ENCODE data around the gene SERPINA5.
A peak's percentile ranks its signal among the peaks of the same experiment; 100 is the strongest.
"Not testable (repeated sequence)": the region's sequence is repeated elsewhere in the genome, so short reads cannot be mapped to it uniquely, and the experiment has no call there.

The SERPINA5 gene

GRCh38 chr14:94575730-94576585 lies 5.3 kb upstream of the SERPINA5 start:
- peak; percentile 33 for DNase-seq

GRCh38 chr14:94577472-94577871 lies 3.8 kb upstream of the SERPINA5 start:
- DNase-seq, result not testable (repeated sequence)

- no peak for DNase-seq
Observed at GRCh38 chr14:94578712-94579111, 2.5 kb upstream of the SERPINA5 start.

- DNase-seq, result no peak
Observed at GRCh38 chr14:94582199-94582750, 1.0 kb downstream of the SERPINA5 start.

- DNase-seq, result no peak
Observed at GRCh38 chr14:94582851-94583250, 1.6 kb downstream of the SERPINA5 start.

GRCh38 chr14:94583557-94583956 lies 2.3 kb downstream of the SERPINA5 start:
- DNase-seq, result no peak

GRCh38 chr14:94584591-94585280 lies 3.5 kb downstream of the SERPINA5 start:
- DNase-seq, result no peak

- DNase-seq, result no peak
Observed at GRCh38 chr14:94586635-94587034, 5.4 kb downstream of the SERPINA5 start.

GRCh38 chr14:94588311-94588710 lies 7.1 kb downstream of the SERPINA5 start:
- no peak for DNase-seq

GRCh38 chr14:94591073-94591472 lies 9.8 kb downstream of the SERPINA5 start:
- no peak for DNase-seq

- DNase-seq, result no peak
Observed at GRCh38 chr14:94591871-94592270, 10.6 kb downstream of the SERPINA5 start.

- DNase-seq, result no peak
Observed at GRCh38 chr14:94592457-94592856, 11.2 kb downstream of the SERPINA5 start.

GRCh38 chr14:94593376-94593748 lies 12.1 kb downstream of the SERPINA5 start:
- no peak for DNase-seq

GRCh38 chr14:94593749-94594431 lies 12.7 kb downstream of the SERPINA5 start:
- DNase-seq, result no peak

- DNase-seq, result no peak
Observed at GRCh38 chr14:94594441-94594840, 13.2 kb downstream of the SERPINA5 start.

- DNase-seq, result no peak
Observed at GRCh38 chr14:94595912-94596311, 14.7 kb downstream of the SERPINA5 start.

GRCh38 chr14:94596361-94596760 lies 15.1 kb downstream of the SERPINA5 start:
- DNase-seq, result no peak

- DNase-seq, result no peak
Observed at GRCh38 chr14:94597788-94598187, 16.6 kb downstream of the SERPINA5 start.

GRCh38 chr14:94598506-94598815 lies 17.2 kb downstream of the SERPINA5 start:
- no peak for DNase-seq

- DNase-seq, result peak; percentile 97
Observed at GRCh38 chr14:94598816-94599655, 17.8 kb downstream of the SERPINA5 start.

- no peak for DNase-seq
Observed at GRCh38 chr14:94599656-94600004, 18.4 kb downstream of the SERPINA5 start.

GRCh38 chr14:94600148-94600545 lies 18.9 kb downstream of the SERPINA5 start:
- DNase-seq, result no peak

Data from fibroblast of skin of abdomen (primary cell).